HG03095 (cell line): ENCODE results near the gene GRB7.
"Not testable (repeated sequence)": the region's sequence is repeated elsewhere in the genome, so short reads cannot be mapped to it uniquely, and the experiment has no call there.

Experiments used
- ATAC-seq: cut with Tn5 transposase; IDR thresholded peaks from one replicate; pipeline ENCODE4 v1.9.1; 2021; ENCODE audit warnings: moderate library complexity; ENCODE audit not compliant: unreplicated experiment

The GRB7 gene

GRCh38 chr17:39730095-39730921 lies 7.4 kb upstream of the GRB7 start, which contains the start of gene MIEN1:
MIEN1 (minus strand) TSS chr17:39730532; CDS start chr17:39730495, 37 bp downstream.
- peak; percentile 76 for ATAC-seq

GRCh38 chr17:39732586-39732985 lies 5.2 kb upstream of the GRB7 start:
- no peak for ATAC-seq

GRCh38 chr17:39735882-39736281 lies 1.9 kb upstream of the GRB7 start:
- no peak for ATAC-seq

GRCh38 chr17:39736319-39737165 lies 1.2 kb upstream of the GRB7 start:
- no peak for ATAC-seq

- ATAC-seq, result no peak
Observed at GRCh38 chr17:39737206-39737759, 455 bp upstream of the GRB7 start.

GRCh38 chr17:39738568-39738901 lies 797 bp downstream of the GRB7 start:
- ATAC-seq, result no peak

- ATAC-seq, result no peak
Observed at GRCh38 chr17:39738983-39739884, 1.5 kb downstream of the GRB7 start.

- ATAC-seq, result no peak
Observed at GRCh38 chr17:39739885-39740356, 2.2 kb downstream of the GRB7 start.

- no peak for ATAC-seq
Observed at GRCh38 chr17:39740357-39741111, 2.8 kb downstream of the GRB7 start.

GRCh38 chr17:39742126-39742855 lies 4.6 kb downstream of the GRB7 start:
- ATAC-seq, result no peak

GRCh38 chr17:39742856-39743436 lies 5.2 kb downstream of the GRB7 start:
- no peak for ATAC-seq

- no peak for ATAC-seq
Observed at GRCh38 chr17:39744075-39744835, 6.5 kb downstream of the GRB7 start.

- ATAC-seq, result no peak
Observed at GRCh38 chr17:39744836-39745215, 7.1 kb downstream of the GRB7 start.

GRCh38 chr17:39745335-39746144 lies 7.8 kb downstream of the GRB7 start:
- ATAC-seq, result no peak

GRCh38 chr17:39746145-39746461 lies 8.4 kb downstream of the GRB7 start:
- ATAC-seq, result no peak

GRCh38 chr17:39747745-39748144 lies 10.0 kb downstream of the GRB7 start:
- no peak for ATAC-seq

GRCh38 chr17:39748444-39749034 lies 10.8 kb downstream of the GRB7 start:
- not testable (repeated sequence) for ATAC-seq
